Astrocyte (in vitro differentiated cells and primary cell): Measurements from ENCODE around the gene VWCE. TPM values are rescaled to one million over a fixed set of nuclear protein-coding genes. Genes with fewer than 3 reads are reported as not detected.

Source experiments
- DNase-seq: peaks from one replicate; pipeline ENCODE4 v3.0.0-alpha.2; 2010; ENCODE audit warnings: low read depth
- FAIRE-seq: peaks from 2 replicates; lab custom pipeline; 2011; peaks lifted over from hg19 to GRCh38; lab: Jason Lieb, UNC
- H2AFZ ChIP-seq: 2 replicates; pipeline ENCODE4 v1.6.0; 2012; ENCODE audit warnings: low read depth, low read length, inconsistent platforms
- H3K27ac ChIP-seq: 2 replicates; pipeline ENCODE4 v1.5.1; 2011; ENCODE audit warnings: low read depth, low read length, inconsistent platforms
- H3K27me3 ChIP-seq: 2 replicates; pipeline ENCODE4 v1.6.0; 2011; ENCODE audit warnings: low read length, inconsistent platforms; ENCODE audit not compliant: insufficient read depth
- H3K36me3 ChIP-seq: 2 replicates; pipeline ENCODE4 v1.5.1; 2011; ENCODE audit warnings: low read length, inconsistent platforms; ENCODE audit not compliant: insufficient read depth
- H3K4me1 ChIP-seq: 2 replicates; pipeline ENCODE4 v1.5.1; 2011; ENCODE audit warnings: low read length, inconsistent platforms; ENCODE audit not compliant: insufficient read depth
- H3K4me2 ChIP-seq: 2 replicates; pipeline ENCODE4 v1.6.0; 2012; ENCODE audit warnings: low read length, inconsistent platforms
- H3K4me3 ChIP-seq: 2 replicates; pipeline ENCODE4 v1.5.1; 2011; ENCODE audit warnings: low read depth, mild to moderate bottlenecking, low read length, inconsistent platforms; ENCODE audit not compliant: insufficient read depth
- H3K79me2 ChIP-seq: 2 replicates; pipeline ENCODE4 v1.6.0; 2012; ENCODE audit warnings: mild to moderate bottlenecking, low read length, inconsistent platforms; ENCODE audit not compliant: insufficient read depth
- H3K9ac ChIP-seq: 2 replicates; pipeline ENCODE4 v1.6.0; 2012; ENCODE audit warnings: mild to moderate bottlenecking, low read length, inconsistent platforms
- H3K9me3 ChIP-seq: 2 replicates; pipeline ENCODE4 v1.5.1; 2012; ENCODE audit warnings: low read depth, mild to moderate bottlenecking, low read length, inconsistent platforms; ENCODE audit not compliant: insufficient read depth
- H4K20me1 ChIP-seq: 2 replicates; pipeline ENCODE4 v1.6.0; 2012; ENCODE audit warnings: low read length, inconsistent platforms; ENCODE audit not compliant: insufficient read depth
- H3K27ac Mint-ChIP-seq: one replicate; pipeline ENCODE4 v1.8.0; 2021; ENCODE audit warnings: mild to moderate bottlenecking, mixed read lengths; ENCODE audit not compliant: unreplicated experiment
- H3K27me3 Mint-ChIP-seq: one replicate; pipeline ENCODE4 v1.8.0; 2021; ENCODE audit warnings: low read depth, mixed read lengths; ENCODE audit not compliant: unreplicated experiment
- H3K36me3 Mint-ChIP-seq: one replicate; pipeline ENCODE4 v1.8.0; 2021; ENCODE audit warnings: low read depth, mixed read lengths; ENCODE audit not compliant: unreplicated experiment
- H3K4me1 Mint-ChIP-seq: one replicate; pipeline ENCODE4 v1.8.0; 2021; ENCODE audit warnings: low read depth, mixed read lengths; ENCODE audit not compliant: unreplicated experiment
- H3K4me3 Mint-ChIP-seq: one replicate; pipeline ENCODE4 v1.8.0; 2021; ENCODE audit warnings: mild to moderate bottlenecking, moderate library complexity, mixed read lengths; ENCODE audit not compliant: unreplicated experiment
- H3K9me3 Mint-ChIP-seq: one replicate; pipeline ENCODE4 v1.8.0; 2021; ENCODE audit warnings: mild to moderate bottlenecking, mixed read lengths; ENCODE audit not compliant: unreplicated experiment
- EZH2 ChIP-seq: IDR thresholded peaks from 2 replicates; pipeline ENCODE4 v1.6.1; 2012; ENCODE audit warnings: mild to moderate bottlenecking, low read length, inconsistent platforms; ENCODE audit not compliant: insufficient read depth
- total RNA-seq: library from RNA; stranded (reverse); gene quantifications from 2 replicates; pipeline ENCODE4 v1.2.1, GENCODE V29; 2021
- TF ChIP-seq, protein P1 (sequence below): IDR thresholded peaks from 2 replicates; pipeline ENCODE4 v1.5.1; 2011; ENCODE audit warnings: low read depth, mild to moderate bottlenecking, inconsistent platforms, low read length, moderate library complexity; ENCODE audit not compliant: insufficient read depth

The VWCE gene
- total RNA-seq, 1 donor from 2014 or later, result 17.7 TPM

DNA sequence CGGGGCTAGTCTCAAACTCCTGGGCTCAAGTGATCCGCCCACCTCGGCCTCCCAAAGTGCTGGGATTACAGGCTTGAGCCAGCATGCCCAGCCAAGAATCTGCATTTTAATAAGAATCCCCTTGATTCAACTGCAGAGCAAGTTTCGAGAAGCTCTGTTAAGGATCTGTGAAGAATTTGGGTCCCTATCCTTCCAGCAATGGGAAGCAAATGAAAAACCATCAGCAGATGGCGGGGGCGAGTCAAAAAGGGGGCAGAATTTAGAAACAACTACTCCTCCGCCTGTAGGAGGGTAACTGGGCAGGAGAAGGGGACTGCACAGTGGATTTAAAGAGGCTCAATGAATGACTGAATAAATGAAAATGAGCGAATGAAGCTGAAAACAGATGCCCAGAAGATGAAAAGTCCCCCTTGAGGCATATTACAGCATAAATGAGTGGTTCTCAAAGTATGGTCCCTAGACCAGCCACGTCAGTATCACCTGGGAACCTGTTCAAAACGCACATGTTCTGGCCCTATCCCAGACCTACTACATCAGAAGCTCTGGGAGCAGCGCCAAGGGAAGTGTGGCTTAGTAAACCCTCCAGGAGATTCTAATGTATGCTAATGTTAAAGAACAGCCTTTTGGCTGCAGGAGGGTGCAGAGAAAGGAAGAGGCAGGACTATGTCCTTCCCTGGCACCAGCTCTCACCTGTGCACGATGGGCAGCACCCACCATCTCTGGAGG is 15.0 kb downstream of the VWCE start:
- Histone ChIP-seq H2AFZ (no peak overlapping the region), H3K79me2 (no peaks in the 10 kb centered on the region), H3K9ac (no peak overlapping the region), H4K20me1 (peaks cover 8% of the 10 kb centered on the region), H3K27ac (no peak overlapping the region), H3K27me3 (peaks cover 26% of the 10 kb centered on the region), H3K4me1 (no peaks in the 10 kb centered on the region), H3K9me3 (no peaks in the 10 kb centered on the region), H3K4me2 (no peak overlapping the region), H3K36me3 (peaks cover 2% of the 10 kb centered on the region), H3K4me3 (no peak overlapping the region)
- Mint-ChIP-seq H3K4me3 (no peak overlapping the region), H3K36me3 (peaks cover 36% of the 10 kb centered on the region), H3K27me3 (peaks cover 10% of the 10 kb centered on the region), H3K4me1 (peaks cover 4% of the 10 kb centered on the region), H3K9me3 (peaks cover 4% of the 10 kb centered on the region), H3K27ac (no peak overlapping the region)
- peak; percentile 26 for DNase-seq
- TF ChIP-seq, protein P1, sequence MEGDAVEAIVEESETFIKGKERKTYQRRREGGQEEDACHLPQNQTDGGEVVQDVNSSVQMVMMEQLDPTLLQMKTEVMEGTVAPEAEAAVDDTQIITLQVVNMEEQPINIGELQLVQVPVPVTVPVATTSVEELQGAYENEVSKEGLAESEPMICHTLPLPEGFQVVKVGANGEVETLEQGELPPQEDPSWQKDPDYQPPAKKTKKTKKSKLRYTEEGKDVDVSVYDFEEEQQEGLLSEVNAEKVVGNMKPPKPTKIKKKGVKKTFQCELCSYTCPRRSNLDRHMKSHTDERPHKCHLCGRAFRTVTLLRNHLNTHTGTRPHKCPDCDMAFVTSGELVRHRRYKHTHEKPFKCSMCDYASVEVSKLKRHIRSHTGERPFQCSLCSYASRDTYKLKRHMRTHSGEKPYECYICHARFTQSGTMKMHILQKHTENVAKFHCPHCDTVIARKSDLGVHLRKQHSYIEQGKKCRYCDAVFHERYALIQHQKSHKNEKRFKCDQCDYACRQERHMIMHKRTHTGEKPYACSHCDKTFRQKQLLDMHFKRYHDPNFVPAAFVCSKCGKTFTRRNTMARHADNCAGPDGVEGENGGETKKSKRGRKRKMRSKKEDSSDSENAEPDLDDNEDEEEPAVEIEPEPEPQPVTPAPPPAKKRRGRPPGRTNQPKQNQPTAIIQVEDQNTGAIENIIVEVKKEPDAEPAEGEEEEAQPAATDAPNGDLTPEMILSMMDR, result no peak
- TF ChIP-seq EZH2, result no peak
- no peak for FAIRE-seq

- Histone ChIP-seq H3K36me3 (peaks cover 2% of the 10 kb centered on the region), H2AFZ (no peak overlapping the region), H3K79me2 (no peaks in the 10 kb centered on the region), H3K27ac (no peak overlapping the region), H3K27me3 (peaks cover 25% of the 10 kb centered on the region), H3K4me3 (no peak overlapping the region), H3K4me2 (no peak overlapping the region), H4K20me1 (peaks cover 19% of the 10 kb centered on the region), H3K9ac (no peak overlapping the region), H3K9me3 (no peaks in the 10 kb centered on the region), H3K4me1 (no peaks in the 10 kb centered on the region)
- Mint-ChIP-seq H3K27ac (no peak overlapping the region), H3K4me1 (peaks cover 4% of the 10 kb centered on the region), H3K9me3 (peaks cover 4% of the 10 kb centered on the region), H3K27me3 (peaks cover 7% of the 10 kb centered on the region), H3K36me3 (peaks cover 36% of the 10 kb centered on the region), H3K4me3 (peak overlapping the region; percentile 4)
- FAIRE-seq, result no peak
- TF ChIP-seq, protein P1, result no peak
- no peak for DNase-seq
Observed at GRCh38 chr11:61278001-61278470, 17.1 kb downstream of the VWCE start.
